22Rv1 (cell line): ENCODE measurements around the gene TMEM196.

Experiments used
- H3K27ac ChIP-seq: fragments of 450-650 bp; 2 replicates; pipeline ENCODE4 v1.5.1; 2017
- ZFX ChIP-seq: fragments of 450-650 bp; IDR thresholded peaks from 2 replicates; pipeline ENCODE4 v1.6.1; 2017; ENCODE audit warnings: antibody characterized with exemption, borderline replicate concordance
- TF ChIP-seq, protein P1 (sequence below): fragments of 450-650 bp; IDR thresholded peaks from 2 replicates; pipeline ENCODE4 v1.5.1; 2017; ENCODE audit warnings: mild to moderate bottlenecking

TMEM196 gene

DNA sequence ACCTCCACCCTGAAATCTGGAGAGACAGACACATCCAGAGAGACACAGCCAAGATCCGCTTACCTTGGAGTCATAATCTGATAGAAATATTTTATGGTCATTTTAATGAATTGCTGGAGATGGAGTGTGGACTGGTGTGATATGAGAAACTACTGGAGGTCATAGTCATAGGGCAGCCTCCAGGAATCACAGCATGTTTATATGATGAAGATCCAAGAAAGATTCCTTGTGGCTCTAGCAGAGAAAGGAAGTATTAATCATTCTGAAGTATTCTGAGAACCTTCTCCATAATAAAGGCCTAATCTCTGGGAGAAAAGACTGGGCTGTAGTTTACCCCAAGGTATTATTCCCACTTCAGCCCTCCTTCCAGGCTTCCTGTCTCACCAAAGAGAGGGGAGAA, 102.6 kb downstream of the TMEM196 start:
- no peak overlapping the region for H3K27ac ChIP-seq
- TF ChIP-seq, protein P1, sequence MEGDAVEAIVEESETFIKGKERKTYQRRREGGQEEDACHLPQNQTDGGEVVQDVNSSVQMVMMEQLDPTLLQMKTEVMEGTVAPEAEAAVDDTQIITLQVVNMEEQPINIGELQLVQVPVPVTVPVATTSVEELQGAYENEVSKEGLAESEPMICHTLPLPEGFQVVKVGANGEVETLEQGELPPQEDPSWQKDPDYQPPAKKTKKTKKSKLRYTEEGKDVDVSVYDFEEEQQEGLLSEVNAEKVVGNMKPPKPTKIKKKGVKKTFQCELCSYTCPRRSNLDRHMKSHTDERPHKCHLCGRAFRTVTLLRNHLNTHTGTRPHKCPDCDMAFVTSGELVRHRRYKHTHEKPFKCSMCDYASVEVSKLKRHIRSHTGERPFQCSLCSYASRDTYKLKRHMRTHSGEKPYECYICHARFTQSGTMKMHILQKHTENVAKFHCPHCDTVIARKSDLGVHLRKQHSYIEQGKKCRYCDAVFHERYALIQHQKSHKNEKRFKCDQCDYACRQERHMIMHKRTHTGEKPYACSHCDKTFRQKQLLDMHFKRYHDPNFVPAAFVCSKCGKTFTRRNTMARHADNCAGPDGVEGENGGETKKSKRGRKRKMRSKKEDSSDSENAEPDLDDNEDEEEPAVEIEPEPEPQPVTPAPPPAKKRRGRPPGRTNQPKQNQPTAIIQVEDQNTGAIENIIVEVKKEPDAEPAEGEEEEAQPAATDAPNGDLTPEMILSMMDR: no peak
- TF ChIP-seq ZFX: no peak
